Measurements from ENCODE around the gene OBP2A. TPM values are rescaled to one million over a fixed set of nuclear protein-coding genes. Genes with fewer than 3 reads are reported as not detected.
"Not testable (repeated sequence)": the region's sequence is repeated elsewhere in the genome, so short reads cannot be mapped to it uniquely, and the experiment has no call there.

OBP2A gene, protein sequence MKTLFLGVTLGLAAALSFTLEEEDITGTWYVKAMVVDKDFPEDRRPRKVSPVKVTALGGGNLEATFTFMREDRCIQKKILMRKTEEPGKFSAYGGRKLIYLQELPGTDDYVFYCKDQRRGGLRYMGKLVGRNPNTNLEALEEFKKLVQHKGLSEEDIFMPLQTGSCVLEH
- total RNA-seq: not detected in 2 replicates

DNA sequence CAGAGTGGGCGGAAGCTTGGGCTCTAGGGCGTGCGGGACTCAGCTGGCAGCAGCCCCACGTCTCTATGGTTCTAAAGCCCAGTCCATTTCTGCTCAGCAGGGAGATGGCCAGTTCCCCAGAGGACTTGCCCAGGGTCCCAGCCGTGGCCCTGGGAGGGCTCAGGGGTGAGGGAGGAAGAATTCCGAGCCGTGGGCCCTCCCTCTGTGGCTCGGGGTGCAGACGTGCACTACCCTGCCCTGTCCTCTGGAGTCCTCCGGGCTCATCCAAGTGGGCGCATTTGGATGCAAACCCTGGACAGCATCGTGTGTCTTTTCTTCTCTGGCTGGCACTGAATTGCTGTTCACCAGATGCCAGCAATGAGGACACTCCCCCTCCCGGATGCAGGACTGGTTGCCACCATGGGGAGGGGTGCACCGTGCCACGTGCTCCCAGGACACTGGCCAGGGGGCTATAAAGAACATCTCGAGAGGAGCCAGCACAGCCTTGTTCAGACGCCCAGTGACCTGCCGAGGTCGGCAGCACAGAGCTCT is at the start of gene OBP2A:
Gene OBP2A, plus strand, starts transcription at position 481 of the 531 bp plus-strand sequence. CDS start 55 bp downstream, outside the sequence.
- not testable (repeated sequence) for DNase-seq (ENCODE audit: low read depth); H3K4me3 ChIP-seq (ENCODE audit: low read depth, low read length)

DNA sequence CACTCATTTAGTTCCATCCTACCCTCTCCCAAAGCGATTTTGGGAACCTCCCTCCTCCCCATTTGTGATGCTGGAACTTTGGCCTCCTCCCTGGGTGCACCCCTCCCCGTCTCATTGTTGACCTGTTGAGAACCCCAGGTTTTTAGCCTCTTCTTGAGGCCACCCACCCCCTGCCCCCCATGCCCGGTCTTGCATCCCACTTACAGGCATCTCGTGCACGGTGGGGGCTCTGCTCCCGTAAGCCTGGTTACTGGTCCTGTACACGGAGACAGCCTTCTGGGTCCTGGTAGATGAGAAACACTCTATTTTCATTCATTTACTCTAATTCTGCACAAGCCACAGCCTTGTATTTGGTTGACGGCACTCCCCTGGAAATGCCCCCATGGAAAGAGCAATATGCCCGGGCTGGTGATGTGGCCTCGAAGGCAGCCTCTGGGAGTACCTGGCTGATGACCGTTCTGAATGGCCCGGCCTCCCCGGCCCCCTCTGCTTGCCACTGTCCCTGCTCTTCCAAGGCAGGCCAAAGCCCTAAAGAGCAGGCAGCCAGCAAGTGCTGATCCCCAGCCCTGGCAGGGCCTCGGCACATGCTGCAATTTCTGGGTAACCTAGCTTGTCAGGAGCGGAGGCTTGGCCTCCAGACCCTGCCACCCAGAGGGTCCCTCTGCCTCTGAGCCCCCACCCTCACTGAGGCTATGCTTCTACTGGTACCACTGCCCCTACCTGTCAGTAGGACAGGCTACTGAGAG is 47.4 kb upstream of the OBP2A start:
- peak overlapping the region; percentile 86 for H3K4me3 ChIP-seq (ENCODE audit: low read depth, low read length)
- DNase-seq (ENCODE audit: low read depth): no peak
- TF ChIP-seq, protein P1, sequence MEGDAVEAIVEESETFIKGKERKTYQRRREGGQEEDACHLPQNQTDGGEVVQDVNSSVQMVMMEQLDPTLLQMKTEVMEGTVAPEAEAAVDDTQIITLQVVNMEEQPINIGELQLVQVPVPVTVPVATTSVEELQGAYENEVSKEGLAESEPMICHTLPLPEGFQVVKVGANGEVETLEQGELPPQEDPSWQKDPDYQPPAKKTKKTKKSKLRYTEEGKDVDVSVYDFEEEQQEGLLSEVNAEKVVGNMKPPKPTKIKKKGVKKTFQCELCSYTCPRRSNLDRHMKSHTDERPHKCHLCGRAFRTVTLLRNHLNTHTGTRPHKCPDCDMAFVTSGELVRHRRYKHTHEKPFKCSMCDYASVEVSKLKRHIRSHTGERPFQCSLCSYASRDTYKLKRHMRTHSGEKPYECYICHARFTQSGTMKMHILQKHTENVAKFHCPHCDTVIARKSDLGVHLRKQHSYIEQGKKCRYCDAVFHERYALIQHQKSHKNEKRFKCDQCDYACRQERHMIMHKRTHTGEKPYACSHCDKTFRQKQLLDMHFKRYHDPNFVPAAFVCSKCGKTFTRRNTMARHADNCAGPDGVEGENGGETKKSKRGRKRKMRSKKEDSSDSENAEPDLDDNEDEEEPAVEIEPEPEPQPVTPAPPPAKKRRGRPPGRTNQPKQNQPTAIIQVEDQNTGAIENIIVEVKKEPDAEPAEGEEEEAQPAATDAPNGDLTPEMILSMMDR (conservative IDR thresholded peaks at IDR 0.05; ENCODE audit: low read depth, low read length): no peak

DNA sequence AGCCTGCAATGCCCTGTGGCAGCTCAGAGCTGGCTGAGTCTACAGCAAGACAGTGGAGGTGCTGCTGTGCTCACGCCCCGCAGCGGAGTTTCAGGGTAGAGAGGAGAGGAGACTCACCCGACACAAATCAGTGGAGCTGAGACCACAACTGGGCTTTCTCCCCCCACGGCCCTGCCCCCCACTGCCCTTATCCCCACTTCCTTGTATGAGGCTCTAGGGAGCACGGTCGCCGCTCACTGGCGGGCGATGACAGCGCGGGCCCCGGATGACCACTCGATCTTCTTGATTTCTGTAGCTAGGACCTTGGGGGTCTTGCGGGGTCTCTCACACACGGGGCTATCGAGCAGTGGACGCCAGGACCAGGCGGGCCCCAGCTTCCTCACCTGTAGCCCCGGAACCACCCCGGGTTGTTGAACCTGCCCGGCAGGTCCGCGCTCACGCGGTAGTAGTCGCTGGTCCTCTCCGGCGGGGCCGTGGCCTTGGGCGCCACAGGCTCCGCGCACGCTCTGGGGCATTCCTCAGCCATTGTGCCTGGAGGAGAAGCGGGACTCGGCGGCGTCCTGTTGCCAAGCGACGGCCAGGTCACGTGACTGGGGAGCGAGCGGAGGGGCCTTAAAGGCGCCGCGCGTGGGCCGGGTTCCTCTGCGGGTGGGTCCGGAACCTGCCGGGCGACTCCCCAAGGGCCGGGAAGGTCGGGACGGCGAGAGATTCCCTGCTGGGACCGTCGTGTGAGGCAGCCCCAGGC is 46.4 kb upstream of the OBP2A start:
- DNase-seq (ENCODE audit: low read depth): no peak
- TF ChIP-seq, protein P1 (conservative IDR thresholded peaks at IDR 0.05; ENCODE audit: low read depth, low read length): no peak

DNA sequence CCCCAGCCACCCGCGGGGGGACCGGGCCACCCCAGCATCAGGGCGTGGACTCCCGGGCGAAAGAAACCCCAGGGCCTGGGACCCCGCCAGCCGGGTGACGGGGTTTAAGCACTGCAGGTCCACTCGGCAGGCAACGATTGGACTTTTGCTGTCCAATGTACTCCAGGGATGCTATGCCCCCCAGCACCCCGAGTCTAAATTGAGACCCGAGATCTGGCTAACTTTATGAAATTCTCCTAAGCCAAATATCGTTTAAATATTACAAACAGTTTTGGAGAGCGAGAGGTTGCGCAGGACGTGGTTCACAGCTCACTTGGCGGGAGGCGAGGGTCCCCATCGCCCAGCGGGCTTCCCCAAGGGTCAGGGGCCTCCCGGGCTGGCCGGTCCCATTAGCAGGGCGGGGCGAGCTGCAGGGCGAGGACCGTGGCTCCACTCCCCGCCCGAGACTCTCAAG is 45.8 kb upstream of the OBP2A start:
- peak overlapping the region; percentile 86 for H3K4me3 ChIP-seq (ENCODE audit: low read depth, low read length)
- DNase-seq (ENCODE audit: low read depth): no peak
- TF ChIP-seq, protein P1 (conservative IDR thresholded peaks at IDR 0.05; ENCODE audit: low read depth, low read length): no peak

More for the DNA sequence above, 46.4 kb upstream of the OBP2A start:
- peak overlapping the region; percentile 86 for H3K4me3 ChIP-seq (ENCODE audit: low read depth, low read length)

DNA sequence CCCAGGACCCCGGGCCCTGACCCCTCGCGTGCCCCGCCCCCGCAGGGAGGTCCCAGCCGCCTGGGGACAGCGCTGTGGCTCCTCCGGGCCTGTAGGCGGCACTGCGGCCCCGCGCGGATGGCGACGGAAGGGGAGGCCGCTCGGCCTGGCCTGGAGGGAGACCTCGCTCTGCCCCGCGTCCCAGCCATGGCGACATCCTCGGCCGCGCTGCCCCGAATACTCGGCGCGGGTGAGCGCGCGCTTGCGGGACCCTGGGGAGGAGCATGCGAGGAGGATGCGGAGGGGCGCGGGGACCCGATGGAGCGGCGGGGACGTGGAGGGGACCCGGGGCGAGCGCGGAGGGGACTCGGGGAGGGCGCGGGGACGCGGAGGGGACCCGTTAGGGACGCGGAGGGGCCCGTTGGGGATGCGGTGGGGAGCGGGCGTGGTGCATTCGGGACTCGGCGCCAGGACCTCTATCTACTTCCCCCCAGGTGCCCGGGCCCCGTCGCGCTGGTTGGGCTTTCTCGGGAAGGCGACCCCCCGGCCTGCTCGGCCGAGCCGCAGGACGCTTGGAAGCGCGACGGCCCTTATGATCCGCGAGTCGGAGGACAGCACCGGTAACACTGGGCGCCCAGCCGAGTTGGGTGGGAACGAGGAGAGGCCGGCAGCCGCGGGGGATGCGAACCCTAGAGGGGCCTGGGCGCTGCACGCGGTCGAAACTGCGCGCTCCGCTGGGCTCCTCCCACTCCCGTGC is 45.2 kb upstream of the OBP2A start, which contains the start of gene MRPS2:
Gene MRPS2, plus strand, starts transcription at position 158 of the 736 bp plus-strand sequence. Its CDS starts 29 bp downstream, at position 187.
- H3K4me3 ChIP-seq (ENCODE audit: low read depth, low read length): peak within 1 kb of the TSS; percentile 86
- DNase-seq (ENCODE audit: low read depth): no peak
- TF ChIP-seq, protein P1 (conservative IDR thresholded peaks at IDR 0.05; ENCODE audit: low read depth, low read length): peak; percentile 72

DNA sequence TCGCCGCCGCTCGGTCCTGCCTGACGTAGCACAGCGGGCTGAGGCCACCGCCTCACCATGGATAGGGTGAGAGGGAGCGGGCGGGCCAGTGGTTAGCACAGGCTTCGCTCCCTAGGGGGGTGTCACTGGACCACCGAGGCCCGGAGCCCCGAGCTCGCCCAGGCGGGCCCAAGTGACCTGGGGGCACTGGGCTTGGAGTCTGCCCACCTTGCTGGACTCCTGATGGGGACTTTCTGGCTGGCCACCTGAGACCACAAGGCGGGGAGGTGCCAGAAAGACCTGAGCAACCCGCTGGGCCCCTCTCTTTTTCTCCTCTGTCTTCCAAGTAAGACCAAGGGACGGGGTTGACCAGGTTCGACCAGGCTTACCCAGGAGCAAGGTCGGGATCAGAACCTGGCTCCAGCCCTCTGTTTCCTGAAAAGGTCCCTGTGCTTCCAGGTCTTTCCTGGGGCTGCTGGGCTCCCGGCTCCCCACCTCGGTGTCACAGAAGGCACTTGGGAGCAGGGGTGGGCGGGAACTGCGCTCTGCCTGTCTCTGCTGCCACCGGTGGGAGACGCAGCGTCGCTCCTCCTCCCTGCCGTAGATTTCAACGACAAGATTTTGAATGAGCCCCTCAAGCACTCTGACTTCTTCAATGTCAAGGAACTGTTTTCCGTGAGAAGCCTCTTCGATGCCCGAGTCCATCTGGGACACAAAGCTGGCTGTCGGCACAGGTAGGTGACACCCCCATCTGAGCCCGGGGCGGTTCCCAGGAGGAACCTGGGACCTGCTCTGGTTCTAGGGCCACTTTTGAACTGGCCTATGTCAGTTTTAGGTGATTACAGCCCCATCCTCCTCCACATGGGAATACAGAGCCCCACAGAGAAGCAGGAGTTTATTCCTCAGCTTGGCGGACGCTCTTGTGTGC is 44.4 kb upstream of the OBP2A start:
- TF ChIP-seq, protein P1 (conservative IDR thresholded peaks at IDR 0.05; ENCODE audit: low read depth, low read length): no peak
- no peak for DNase-seq (ENCODE audit: low read depth)
- peak overlapping the region; percentile 86 for H3K4me3 ChIP-seq (ENCODE audit: low read depth, low read length)
